Suppressor macrophage treated with lipopolysaccharide for 4 hours (primary cell): ENCODE results near the gene RAPGEF1.
A peak's percentile ranks its signal among the peaks of the same experiment; 100 is the strongest.
"Not testable (repeated sequence)": the region's sequence is repeated elsewhere in the genome, so short reads cannot be mapped to it uniquely, and the experiment has no call there.

ENCODE experiments used
- DNase-seq: peaks from one replicate; pipeline ENCODE4 v3.0.0-alpha.2; 2020

Gene RAPGEF1

DNA sequence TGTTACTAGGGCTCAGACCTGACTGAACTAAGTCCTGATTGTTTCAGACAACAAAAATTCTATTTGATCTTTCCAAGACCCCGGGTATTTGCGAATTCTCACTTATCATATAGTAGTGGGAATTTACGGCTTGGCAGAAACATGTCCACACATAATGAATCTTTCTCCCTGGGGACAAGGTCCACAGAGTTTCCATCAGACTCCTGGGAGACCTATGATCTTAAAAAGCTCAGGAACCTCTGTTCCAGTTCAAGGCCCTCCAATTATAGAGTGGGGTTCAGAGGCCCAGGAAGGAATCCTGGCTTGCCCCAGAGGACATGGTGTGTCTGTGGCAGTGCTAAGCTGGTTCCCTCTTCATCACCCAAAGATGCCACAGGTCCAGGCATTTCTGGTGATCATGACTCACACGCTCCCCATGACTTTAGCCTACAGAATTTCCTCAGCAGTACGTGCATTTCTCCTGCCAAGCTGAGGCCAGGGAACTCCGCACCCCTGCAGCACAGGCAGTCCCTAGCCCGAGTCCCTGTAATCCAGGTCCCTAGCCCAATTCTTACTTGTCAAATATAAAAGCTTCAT lies 12.6 kb downstream of the RAPGEF1 start:
- peak; percentile 92 for DNase-seq

GRCh38 chr9:131724683-131725082 lies 15.2 kb downstream of the RAPGEF1 start:
- peak; percentile 32 for DNase-seq

DNA sequence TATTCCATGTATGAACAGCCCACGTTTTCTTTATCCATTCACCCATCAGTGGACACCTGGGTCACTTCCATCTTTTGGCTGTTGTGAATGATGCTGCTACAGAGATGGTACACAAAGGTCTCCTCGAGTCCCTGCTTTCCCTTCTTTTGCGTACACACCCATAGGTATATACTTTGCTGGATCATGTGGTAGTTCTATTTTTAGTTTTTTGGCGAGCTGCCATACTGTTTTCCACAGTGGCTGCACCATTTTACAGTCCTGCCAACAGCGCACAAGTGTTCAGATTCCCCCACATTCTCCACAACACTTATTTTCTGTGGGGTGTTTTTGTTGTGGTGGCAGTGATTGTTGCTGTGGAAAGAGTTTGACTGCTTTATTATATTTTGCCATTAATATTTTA lies 16.2 kb downstream of the RAPGEF1 start:
- DNase-seq, result no peak

GRCh38 chr9:131722255-131722654 lies 17.6 kb downstream of the RAPGEF1 start:
- no peak for DNase-seq

DNA sequence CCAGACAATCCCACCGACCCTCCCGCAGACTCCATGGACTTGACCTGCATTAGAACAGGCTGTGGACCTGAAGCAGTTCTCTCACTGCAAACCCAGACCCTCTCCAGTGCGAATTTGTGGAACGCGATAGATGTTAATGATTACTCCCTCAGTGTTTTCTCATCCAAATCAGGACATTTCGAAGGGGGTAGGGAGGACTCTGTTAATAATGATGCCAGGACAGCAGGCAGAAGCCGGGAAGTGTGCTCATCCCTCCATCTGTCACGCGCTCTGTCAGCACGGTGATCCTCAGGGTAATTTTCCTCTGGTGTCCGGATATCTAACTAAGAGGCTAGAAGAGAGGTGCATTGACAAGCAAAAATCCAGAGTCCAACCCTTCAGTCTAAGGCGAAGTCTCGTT lies 18.8 kb downstream of the RAPGEF1 start:
- no peak for DNase-seq

DNA sequence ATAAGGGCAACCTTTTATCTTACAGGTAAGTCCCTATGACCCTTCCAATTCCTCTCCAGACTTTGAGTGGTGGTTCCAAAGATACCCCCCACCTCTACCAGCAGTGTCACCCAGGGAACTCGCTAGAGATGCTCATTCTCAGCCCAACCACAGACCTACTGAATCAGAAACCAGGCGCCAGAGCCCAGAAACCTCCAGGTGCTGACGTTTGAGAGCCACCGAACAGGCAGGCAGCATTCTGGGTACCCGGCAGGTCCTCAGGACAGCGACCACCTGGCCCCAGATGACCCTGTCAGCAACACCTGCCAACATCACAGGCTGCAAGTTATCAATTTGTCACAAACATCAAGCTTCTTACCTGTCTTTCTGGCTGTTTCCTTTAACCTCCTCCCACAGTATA lies 19.5 kb downstream of the RAPGEF1 start:
- no peak for DNase-seq

DNA sequence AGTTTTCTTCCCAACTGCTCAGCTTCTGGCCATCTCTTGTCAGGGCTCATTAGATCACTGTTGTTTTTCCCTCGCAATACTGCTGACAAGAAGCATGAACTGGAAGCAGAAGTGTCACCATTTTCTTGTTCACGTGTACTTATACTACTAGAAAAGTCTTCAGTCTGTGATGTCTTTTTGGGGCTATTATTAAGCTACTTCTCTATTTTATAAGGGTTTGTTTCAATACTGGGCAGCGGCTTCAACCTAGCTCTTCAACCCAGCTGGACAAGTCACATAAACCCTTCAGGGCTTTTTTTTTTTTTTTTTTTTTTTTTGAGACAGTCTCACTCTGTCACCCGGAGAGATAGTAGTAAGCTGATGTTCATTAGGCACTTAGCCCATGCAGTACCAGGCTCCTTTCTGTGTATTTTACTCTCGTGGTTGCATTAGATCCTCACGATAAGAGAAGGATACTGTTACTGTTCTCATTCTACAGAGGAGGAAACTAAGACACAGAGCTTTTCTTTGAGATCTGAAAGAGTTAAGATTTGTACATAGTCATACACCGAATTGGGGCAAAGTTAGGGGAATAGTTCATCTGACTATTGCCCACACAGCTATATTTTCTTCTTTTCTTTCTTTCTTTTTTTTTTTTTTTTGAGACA lies 20.5 kb downstream of the RAPGEF1 start:
- DNase-seq, result peak; percentile 85

DNA sequence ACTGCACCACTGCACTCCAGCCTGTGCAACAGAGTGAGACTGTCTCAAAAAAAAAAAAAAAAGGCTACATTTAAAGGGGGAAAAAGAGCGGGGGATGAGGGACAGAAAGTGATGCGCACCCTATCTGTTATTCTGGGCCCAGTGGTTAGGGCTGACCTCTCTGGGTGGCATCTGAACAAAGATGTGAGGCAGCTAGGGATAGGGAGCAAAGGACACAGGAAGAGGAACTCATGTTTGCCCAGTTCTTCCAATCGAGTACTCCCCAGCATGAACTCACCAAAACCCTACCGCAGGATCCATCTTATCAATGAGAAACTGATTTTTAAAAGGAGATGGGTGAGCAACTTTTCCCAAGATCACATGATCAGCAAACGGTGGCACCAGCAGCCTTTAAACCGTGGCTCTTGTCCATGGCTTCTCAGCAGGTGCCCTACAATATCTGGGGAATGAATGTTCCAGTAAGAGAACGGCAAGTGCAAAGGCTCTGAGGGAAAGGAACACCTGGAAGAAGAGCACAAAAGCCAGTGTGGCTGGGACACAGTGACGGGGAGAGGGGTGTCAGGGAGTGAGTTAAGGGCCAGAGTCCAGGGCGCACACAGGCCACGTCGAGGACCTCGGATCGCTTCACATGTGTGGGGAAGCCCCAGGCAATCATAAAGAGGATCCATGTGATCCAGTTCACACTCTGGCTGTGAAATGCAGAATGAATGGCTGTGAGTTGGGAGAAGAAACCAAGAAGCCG lies 22.0 kb downstream of the RAPGEF1 start:
- DNase-seq, result no peak

DNA sequence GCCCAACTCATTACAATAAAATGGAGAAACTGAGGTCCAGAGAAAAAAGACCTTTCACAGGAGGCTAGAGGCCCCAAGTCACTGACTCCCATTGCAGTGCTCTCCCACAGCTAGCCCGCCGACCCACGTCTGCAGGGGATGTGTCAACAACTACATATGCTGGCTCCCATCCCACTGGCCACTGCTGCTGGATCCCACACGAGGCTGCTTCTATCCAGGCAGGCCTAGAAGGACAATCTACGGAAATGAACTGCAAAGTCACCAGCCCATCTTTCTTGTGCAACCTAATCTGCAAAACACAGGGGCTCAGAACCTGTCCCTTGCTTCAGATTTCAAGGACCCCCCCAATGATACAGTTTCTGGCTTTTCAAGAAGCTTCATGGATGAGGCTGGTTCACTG lies 24.0 kb downstream of the RAPGEF1 start:
- no peak for DNase-seq

DNA sequence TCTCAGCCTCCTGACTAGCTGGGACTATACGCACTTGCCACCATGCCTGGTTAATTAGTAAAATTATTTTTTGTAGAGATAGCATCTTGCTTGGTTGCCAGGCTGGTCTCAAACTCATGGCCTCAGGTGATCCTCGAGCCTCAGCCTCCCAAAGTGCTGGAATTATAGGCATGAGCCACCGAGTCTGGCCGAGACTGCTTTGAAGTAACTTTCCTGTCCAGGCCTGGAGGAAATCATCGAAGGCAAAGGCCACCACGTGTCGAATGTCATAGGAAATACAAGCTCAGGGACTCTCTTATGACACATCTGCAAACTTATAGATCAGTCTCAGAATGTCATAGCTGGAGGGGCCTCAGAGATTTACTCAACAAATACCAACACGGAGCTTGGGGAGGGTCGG lies 25.1 kb downstream of the RAPGEF1 start:
- DNase-seq, result no peak

DNA sequence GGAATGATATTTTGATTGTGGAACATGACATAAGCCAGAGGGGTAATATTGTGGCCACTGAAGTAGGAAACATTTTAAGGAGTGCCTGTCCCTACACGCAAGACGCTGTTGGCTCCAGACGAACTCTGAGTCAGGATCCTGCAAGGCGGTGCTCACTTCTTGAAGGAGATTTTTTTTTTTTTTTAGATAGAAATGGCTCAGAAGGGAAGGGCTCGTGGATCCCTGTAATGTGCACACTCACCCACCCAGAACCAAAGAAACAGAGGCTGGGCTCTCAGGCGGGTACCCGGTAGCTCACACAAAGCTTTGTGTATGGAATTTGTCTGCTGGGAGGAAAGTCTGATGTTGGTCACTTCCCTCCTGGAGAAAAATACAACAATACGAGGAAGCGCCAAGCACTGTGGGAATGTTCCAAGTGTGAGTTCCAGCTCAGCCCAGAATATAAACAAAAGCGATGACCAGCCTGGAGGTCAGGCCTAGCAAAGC lies 25.7 kb downstream of the RAPGEF1 start:
- peak; percentile 79 for DNase-seq

- DNase-seq, result no peak
Observed at GRCh38 chr9:131713016-131713415, 26.9 kb downstream of the RAPGEF1 start.

DNA sequence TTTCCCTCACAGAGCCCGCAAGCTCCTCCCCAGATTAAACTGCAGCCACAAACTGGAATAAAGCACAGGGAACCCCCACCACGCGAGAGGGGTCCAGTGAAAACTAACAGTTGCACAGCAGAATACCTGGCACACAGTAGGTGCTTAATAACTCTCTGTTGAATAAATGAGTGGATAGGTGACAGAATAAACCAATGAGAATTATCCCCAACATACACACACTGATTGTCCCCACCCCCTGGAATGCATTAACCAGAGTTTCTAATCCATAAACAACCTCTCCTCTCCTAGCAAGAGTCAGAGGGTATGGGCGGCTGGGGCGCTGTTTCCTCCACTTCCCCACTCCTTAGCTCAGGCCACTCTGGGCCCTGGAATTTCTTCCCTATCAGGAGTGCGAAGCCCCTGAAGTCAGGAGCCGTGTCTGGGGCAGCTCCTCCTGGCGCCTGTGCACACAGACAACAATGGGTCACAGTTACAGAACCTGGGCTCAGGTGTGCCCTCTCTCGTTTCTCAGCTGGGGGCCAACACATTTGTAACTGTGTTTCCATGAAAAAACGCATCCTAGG lies 27.6 kb downstream of the RAPGEF1 start:
- DNase-seq, result no peak

DNA sequence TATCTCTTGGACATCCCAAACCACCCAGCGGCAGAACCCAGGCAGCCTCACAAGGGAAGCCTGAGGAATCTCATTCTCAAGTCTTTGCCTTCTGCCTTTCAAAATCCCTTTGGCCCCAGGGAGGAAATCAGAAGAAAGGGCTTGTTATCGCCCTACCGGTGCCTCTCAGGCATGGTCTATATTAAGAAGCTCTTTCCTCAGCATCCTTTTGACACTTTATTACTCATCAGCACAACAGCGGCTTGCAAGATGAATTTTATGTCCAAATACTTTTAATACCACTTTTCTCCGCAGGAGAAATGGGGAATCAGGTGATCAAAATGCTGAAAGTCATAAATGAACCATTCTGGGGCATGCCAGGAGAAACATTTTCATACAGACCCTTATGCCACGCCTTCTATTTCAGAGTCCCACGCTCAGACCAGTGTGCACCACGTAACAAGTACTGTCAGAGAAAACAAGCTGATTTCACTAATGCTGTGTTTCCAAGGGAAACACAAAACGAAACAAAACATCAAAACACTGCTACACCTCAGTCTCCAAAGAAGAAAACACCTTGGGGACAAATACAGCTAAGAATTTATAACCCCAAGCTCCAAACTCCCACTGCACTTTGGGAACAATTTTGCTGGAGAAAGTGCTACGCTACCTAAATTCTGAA lies 30.0 kb downstream of the RAPGEF1 start:
- peak; percentile 72 for DNase-seq

GRCh38 chr9:131709010-131709770 lies 30.7 kb downstream of the RAPGEF1 start:
- not testable (repeated sequence) for DNase-seq

DNA sequence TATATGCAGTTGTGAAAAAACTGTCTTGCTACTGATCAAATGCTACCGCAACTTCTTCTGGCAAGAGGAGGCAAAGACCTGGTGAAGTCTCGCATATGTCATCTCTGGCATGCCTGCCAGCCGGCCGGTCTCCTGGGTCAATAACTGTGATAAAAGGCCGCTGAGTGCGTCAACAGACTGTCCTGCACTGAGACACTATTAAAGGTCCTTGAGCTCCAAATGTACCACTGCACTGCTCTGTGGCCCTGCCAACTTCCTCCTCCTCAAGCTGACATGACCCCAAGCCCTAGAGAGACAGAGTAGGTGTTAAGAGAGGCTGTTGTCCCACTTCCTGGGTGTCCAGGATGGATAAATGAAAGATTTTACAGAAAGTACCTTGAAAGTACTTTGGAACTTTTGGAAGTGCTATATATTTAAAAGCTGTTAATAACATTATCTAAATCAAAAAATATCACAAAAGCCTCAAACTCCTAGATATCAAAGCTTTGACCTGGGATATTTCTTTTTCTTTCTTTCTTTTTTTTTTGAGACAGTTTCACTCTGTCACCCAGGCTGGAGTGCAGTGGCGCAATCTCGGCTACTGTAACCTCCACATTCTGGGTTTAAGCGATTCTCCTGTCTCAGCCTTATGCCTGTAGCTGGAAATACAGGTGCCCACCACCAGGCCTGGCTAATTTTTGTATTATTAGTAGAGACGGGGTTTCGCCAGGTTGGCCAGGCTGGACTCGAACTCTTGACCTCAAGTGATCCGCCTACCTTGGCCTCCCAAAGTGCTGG lies 31.5 kb downstream of the RAPGEF1 start:
- peak; percentile 73 for DNase-seq

- DNase-seq, result peak; percentile 92
Observed at GRCh38 chr9:131707733-131708157, 32.1 kb downstream of the RAPGEF1 start.

DNA sequence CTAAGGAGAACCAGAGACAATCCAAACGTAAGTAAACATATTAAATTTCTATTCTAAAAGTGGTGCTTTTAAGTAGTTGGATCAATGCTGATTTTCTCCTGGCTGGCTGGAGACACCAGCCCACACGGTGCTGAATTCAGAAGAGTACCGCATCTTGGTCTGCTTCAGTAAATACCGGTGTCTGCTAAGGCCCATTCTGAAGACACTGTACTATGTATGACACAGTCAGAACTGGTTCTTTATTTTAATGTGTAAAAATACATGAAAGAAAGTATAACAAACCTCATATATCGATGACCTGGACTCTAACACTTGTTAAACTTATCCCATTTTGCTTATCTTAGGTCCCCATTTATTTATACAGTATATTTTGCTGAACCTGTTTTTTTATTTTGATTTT lies 32.8 kb downstream of the RAPGEF1 start:
- DNase-seq, result no peak

GRCh38 chr9:131706608-131706970 lies 33.3 kb downstream of the RAPGEF1 start:
- DNase-seq, result no peak

- DNase-seq, result no peak
Observed at GRCh38 chr9:131704988-131705387, 34.9 kb downstream of the RAPGEF1 start.

DNA sequence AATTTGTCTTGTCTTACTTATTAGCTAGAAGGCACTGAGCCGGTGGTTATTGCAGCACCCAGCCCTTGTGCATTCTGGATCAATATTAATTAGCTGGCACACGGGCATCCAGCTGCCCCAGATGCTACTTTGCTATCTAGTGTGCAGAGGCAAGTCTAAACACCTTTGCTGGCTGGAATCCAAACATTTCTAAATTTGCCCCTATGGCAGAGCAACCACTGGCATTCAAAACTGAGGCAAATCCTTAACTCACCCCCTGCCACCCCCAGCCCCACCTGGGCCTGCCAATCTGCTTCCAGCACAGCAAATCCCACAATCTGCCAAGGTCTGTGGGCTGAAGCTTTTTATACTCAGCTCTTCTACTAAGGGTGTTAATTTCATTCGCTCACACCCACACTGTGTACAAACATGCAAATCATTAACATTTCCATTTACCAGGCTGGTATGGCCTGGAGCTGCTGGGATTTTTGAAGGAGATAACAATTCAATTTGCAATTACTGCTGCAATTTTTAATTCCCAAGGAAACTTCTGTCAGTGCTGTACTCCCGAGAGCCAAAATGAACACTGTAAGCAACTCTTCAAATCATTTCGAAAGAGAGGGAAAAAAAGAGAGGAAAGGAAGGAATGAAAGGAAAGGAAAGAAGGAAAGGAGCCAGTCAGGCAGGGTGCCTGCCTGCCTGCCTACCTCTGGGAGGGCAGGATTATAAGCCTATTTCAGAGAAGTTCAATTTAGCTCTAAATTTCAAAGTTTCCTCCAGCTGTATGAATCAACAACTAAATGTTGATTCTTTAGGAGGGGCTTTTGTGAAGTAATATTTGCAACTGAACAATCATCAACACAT lies 35.5 kb downstream of the RAPGEF1 start:
- peak; percentile 57 for DNase-seq
